Neural progenitor cell (in vitro differentiated cells): ENCODE measurements around the gene SFPQ. TPM values are rescaled to one million over a fixed set of nuclear protein-coding genes. Genes with fewer than 3 reads are reported as not detected.
"Not testable (repeated sequence)": the region's sequence is repeated elsewhere in the genome, so short reads cannot be mapped to it uniquely, and the experiment has no call there.

Source experiments
- DNase-seq: peaks from one replicate; pipeline ENCODE4 v3.0.0-alpha.2; 2016; ENCODE audit warnings: low spot score
- H2AFZ ChIP-seq: fragments of 200-600 bp; sonication (generic); replicated peaks from 2 replicates; pipeline ENCODE4 v1.6.1; 2016; ENCODE audit warnings: antibody characterized with exemption
- H3F3A ChIP-seq: fragments of 200-600 bp; sonication (generic); 2 replicates; pipeline ENCODE4 v1.6.1; 2016; ENCODE audit warnings: antibody characterized with exemption, low read depth
- H3K27ac ChIP-seq: fragments of 200-600 bp; sonication (generic); 2 replicates; pipeline ENCODE4 v1.5.1; 2016; ENCODE audit warnings: mild to moderate bottlenecking
- H3K27me3 ChIP-seq: fragments of 200-600 bp; sonication (generic); 2 replicates; pipeline ENCODE4 v1.6.1; 2016; ENCODE audit warnings: mild to moderate bottlenecking, moderate library complexity
- H3K36me3 ChIP-seq: fragments of 200-600 bp; sonication (generic); 2 replicates; pipeline ENCODE4 v1.5.1; 2016
- H3K4me1 ChIP-seq: fragments of 200-600 bp; sonication (generic); 2 replicates; pipeline ENCODE4 v1.6.1; 2016; ENCODE audit warnings: mixed run types
- H3K4me2 ChIP-seq: fragments of 200-600 bp; sonication (generic); 2 replicates; pipeline ENCODE4 v1.6.1; 2016
- H3K4me3 ChIP-seq: fragments of 200-600 bp; sonication (generic); 2 replicates; pipeline ENCODE4 v1.5.1; 2016
- H3K79me2 ChIP-seq: fragments of 200-600 bp; sonication (generic); 2 replicates; pipeline ENCODE4 v1.6.1; 2016; ENCODE audit warnings: low read depth
- H3K9ac ChIP-seq: fragments of 200-600 bp; sonication (generic); 2 replicates; pipeline ENCODE4 v1.6.1; 2016
- H3K9me3 ChIP-seq: fragments of 200-600 bp; sonication (generic); 2 replicates; pipeline ENCODE4 v1.5.1; 2016; ENCODE audit warnings: low read depth
- H4K20me1 ChIP-seq: fragments of 200-600 bp; sonication (generic); 2 replicates; pipeline ENCODE4 v1.6.1; 2016; ENCODE audit warnings: low read depth
- H3K27ac Mint-ChIP-seq: 3 replicates; pipeline ENCODE4 v1.8.0; 2021; ENCODE audit warnings: mixed read lengths
- H3K27me3 Mint-ChIP-seq: 2 replicates; pipeline ENCODE4 v1.8.0; 2022; ENCODE audit warnings: low read depth, mild to moderate bottlenecking, inconsistent platforms, moderate library complexity, mixed read lengths; ENCODE audit not compliant: insufficient read depth
- H3K36me3 Mint-ChIP-seq: 3 replicates; pipeline ENCODE4 v1.8.0; 2021; ENCODE audit warnings: mixed read lengths
- H3K4me1 Mint-ChIP-seq: 3 replicates; pipeline ENCODE4 v1.8.0; 2021; ENCODE audit warnings: mixed read lengths
- H3K4me3 Mint-ChIP-seq: 3 replicates; pipeline ENCODE4 v1.8.0; 2021; ENCODE audit warnings: mild to moderate bottlenecking, moderate library complexity, mixed read lengths
- H3K9me3 Mint-ChIP-seq: 3 replicates; pipeline ENCODE4 v1.8.0; 2020; ENCODE audit warnings: mixed read lengths
- EZH2 ChIP-seq: fragments of 200-600 bp; sonication (generic); IDR thresholded peaks from 2 replicates; pipeline ENCODE4 v1.6.1; 2017; ENCODE audit warnings: antibody characterized with exemption, mild to moderate bottlenecking, moderate library complexity
- EZH2phosphoT487 ChIP-seq: fragments of 200-600 bp; sonication (generic); IDR thresholded peaks from 2 replicates; pipeline ENCODE4 v1.6.1; 2017; ENCODE audit warnings: antibody characterized with exemption
- total RNA-seq: library from RNA; depleted of rRNA; stranded (reverse); fragments of >200 nt; gene quantifications from 2 replicates; pipeline ENCODE4 v1.2.3, GENCODE V29; 2015; ENCODE audit warnings: low replicate concordance
- TF ChIP-seq, protein P1 (sequence below): fragments of 200-600 bp; sonication (generic); IDR thresholded peaks from 2 replicates; pipeline ENCODE4 v1.5.1; 2017; ENCODE audit warnings: antibody characterized with exemption, mild to moderate bottlenecking

The SFPQ gene, protein sequence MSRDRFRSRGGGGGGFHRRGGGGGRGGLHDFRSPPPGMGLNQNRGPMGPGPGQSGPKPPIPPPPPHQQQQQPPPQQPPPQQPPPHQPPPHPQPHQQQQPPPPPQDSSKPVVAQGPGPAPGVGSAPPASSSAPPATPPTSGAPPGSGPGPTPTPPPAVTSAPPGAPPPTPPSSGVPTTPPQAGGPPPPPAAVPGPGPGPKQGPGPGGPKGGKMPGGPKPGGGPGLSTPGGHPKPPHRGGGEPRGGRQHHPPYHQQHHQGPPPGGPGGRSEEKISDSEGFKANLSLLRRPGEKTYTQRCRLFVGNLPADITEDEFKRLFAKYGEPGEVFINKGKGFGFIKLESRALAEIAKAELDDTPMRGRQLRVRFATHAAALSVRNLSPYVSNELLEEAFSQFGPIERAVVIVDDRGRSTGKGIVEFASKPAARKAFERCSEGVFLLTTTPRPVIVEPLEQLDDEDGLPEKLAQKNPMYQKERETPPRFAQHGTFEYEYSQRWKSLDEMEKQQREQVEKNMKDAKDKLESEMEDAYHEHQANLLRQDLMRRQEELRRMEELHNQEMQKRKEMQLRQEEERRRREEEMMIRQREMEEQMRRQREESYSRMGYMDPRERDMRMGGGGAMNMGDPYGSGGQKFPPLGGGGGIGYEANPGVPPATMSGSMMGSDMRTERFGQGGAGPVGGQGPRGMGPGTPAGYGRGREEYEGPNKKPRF
- 343 and 438 TPM in 2 replicates for total RNA-seq

DNA sequence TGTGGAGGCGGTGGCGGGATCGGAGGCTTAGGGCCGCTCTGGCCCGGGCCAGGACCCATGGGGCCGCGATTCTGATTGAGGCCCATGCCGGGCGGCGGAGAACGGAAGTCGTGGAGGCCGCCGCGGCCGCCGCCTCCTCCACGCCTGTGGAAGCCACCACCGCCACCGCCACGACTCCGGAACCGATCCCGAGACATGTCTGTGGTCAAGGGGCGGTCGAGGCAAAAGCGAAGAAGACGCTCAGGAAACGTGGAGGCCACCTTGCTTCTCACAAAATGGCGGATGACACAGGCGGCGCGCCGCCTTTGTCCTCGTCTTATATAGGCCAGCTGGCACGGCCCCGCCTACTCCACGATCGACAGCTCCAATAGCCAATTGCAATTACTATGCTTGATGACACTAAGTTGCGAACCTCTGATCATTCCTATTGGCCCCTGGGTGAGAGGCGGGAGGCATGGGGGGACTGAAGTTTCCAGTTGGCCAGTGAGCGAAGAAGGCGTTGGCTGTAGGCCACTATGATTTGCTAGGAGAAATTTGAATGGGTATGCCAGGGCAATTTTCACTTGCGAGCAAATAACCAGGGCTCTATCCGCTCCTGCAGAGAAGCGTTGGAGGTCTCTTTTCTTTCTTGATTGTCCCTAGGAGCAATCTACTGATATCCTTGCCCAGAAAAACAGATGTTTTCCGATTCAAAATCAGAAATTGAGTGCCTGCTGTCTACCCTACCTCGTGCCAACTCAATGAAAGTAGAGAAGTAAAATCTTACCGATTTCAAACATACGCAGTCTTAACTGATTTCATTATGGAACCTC lies at the start of gene SFPQ:
SFPQ (minus strand) TSS at position 293 of the 812 bp plus-strand sequence; CDS start at position 197, 96 bp downstream.
- Mint-ChIP-seq H3K9me3 (no peaks in the 10 kb centered on the region), H3K27me3 (peaks cover 4% of the 10 kb centered on the region), H3K4me1 (peaks cover 42% of the 10 kb centered on the region), H3K36me3 (peaks cover 40% of the 10 kb centered on the region), H3K27ac (peak within 1 kb of the TSS; percentile 97), H3K4me3 (peak within 1 kb of the TSS; percentile 96)
- Histone ChIP-seq H3K36me3 (peaks cover 37% of the 10 kb centered on the region), H3K4me3 (peak within 1 kb of the TSS; percentile 98), H2AFZ (peak within 1 kb of the TSS; percentile 66), H3K9ac (peak within 1 kb of the TSS; percentile 100), H3K27me3 (no peaks in the 10 kb centered on the region), H3K4me2 (peak within 1 kb of the TSS; percentile 91), H3K9me3 (no peaks in the 10 kb centered on the region), H4K20me1 (peaks cover 38% of the 10 kb centered on the region), H3K27ac (peak within 1 kb of the TSS; percentile 95), H3F3A (peaks cover 37% of the 10 kb centered on the region), H3K4me1 (peaks cover 27% of the 10 kb centered on the region), H3K79me2 (peaks cover 50% of the 10 kb centered on the region)
- TF ChIP-seq EZH2 (no peak), EZH2phosphoT487 (no peak)
- TF ChIP-seq, protein P1, sequence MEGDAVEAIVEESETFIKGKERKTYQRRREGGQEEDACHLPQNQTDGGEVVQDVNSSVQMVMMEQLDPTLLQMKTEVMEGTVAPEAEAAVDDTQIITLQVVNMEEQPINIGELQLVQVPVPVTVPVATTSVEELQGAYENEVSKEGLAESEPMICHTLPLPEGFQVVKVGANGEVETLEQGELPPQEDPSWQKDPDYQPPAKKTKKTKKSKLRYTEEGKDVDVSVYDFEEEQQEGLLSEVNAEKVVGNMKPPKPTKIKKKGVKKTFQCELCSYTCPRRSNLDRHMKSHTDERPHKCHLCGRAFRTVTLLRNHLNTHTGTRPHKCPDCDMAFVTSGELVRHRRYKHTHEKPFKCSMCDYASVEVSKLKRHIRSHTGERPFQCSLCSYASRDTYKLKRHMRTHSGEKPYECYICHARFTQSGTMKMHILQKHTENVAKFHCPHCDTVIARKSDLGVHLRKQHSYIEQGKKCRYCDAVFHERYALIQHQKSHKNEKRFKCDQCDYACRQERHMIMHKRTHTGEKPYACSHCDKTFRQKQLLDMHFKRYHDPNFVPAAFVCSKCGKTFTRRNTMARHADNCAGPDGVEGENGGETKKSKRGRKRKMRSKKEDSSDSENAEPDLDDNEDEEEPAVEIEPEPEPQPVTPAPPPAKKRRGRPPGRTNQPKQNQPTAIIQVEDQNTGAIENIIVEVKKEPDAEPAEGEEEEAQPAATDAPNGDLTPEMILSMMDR = no peak
- DNase-seq = peak; percentile 97

DNA sequence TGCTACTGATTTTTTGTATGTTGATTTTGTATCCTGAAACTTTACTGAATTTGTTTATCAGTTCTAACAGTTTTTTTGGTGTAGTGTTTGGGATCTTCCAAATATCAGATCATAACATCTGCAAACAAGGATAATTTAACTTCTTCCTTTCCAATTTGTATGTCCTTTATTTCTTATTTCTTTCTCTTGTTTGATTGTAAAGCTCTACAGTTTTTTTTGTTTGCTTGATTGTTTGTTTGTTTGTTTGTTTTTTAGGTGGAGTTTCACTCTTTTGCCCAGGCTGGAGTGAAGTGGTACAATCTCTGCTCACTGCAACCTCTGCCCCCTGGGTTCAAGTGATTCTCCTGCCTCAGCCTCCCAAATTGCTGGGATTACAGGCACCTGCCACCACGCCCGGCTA lies 43.8 kb upstream of the SFPQ start:
- H3K27ac Mint-ChIP-seq, H3K9me3 Mint-ChIP-seq, H3F3A ChIP-seq: not testable (repeated sequence)

DNA sequence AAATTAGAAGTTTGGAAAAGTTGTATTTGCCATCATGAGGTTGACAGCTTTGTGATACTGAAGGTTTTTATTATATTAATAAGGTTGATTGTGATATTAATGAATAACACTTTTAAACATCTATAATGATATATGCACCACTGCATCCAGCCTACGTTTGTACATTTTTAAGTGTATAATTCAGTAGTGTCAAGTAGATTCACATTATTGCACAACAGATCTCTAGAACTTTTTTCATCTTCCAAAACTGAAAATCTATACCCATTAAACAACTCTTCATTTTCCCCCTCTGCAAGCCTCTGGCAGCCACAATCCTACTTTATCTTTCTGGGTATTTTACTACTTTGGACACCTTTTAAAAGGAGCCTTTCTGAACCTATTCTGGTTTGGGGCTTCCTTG lies 38.3 kb upstream of the SFPQ start:
- H3F3A ChIP-seq = no peaks in the 10 kb centered on the region
- Mint-ChIP-seq H3K36me3 (no peaks in the 10 kb centered on the region), H3K4me1 (no peaks in the 10 kb centered on the region), H3K4me3 (no peak overlapping the region), H3K27me3 (peaks cover 3% of the 10 kb centered on the region), H3K27ac (no peak overlapping the region), H3K9me3 (no peaks in the 10 kb centered on the region)
- no peaks in the 10 kb centered on the region for H3K4me1 ChIP-seq
- no peaks in the 10 kb centered on the region for H3K9me3 ChIP-seq
- no peak overlapping the region for H3K9ac ChIP-seq
- H3K27me3 ChIP-seq = no peaks in the 10 kb centered on the region
- no peak for DNase-seq
- H2AFZ ChIP-seq = no peak overlapping the region
- no peak overlapping the region for H3K27ac ChIP-seq
- no peaks in the 10 kb centered on the region for H4K20me1 ChIP-seq
- H3K79me2 ChIP-seq = no peaks in the 10 kb centered on the region
- no peak overlapping the region for H3K4me2 ChIP-seq
- no peak for TF ChIP-seq EZH2
- TF ChIP-seq, protein P1 = no peak
- no peak for TF ChIP-seq EZH2phosphoT487
- no peak overlapping the region for H3K4me3 ChIP-seq
- no peaks in the 10 kb centered on the region for H3K36me3 ChIP-seq

More for the DNA sequence above, 43.8 kb upstream of the SFPQ start:
- not testable (repeated sequence) for H3K4me3 Mint-ChIP-seq, H3K27ac ChIP-seq, H4K20me1 ChIP-seq, H3K36me3 Mint-ChIP-seq, H3K27me3 Mint-ChIP-seq, H3K4me3 ChIP-seq, H3K9me3 ChIP-seq, H3K27me3 ChIP-seq, H3K4me1 ChIP-seq, H2AFZ ChIP-seq, DNase-seq, H3K79me2 ChIP-seq, H3K4me2 ChIP-seq, H3K4me1 Mint-ChIP-seq, H3K9ac ChIP-seq, H3K36me3 ChIP-seq
